OCI-LY3 (cell line): ENCODE results near the gene SSR1.
"Not testable (repeated sequence)": the region's sequence is repeated elsewhere in the genome, so short reads cannot be mapped to it uniquely, and the experiment has no call there.

Source experiments
- EZH2phosphoT487 ChIP-seq: fragments of 200-600 bp; shearing (Covaris generic); IDR thresholded peaks from 2 replicates; pipeline ENCODE4 v1.6.1; 2018; ENCODE audit warnings: antibody characterized with exemption, mixed run types, low read depth
- TF ChIP-seq, protein P1 (sequence below): fragments of 200-600, 300-600 bp; sonication (generic); IDR thresholded peaks from 2 replicates; pipeline ENCODE4 v1.5.1; 2014; ENCODE audit warnings: antibody characterized with exemption, low read length, low read depth

DNA sequence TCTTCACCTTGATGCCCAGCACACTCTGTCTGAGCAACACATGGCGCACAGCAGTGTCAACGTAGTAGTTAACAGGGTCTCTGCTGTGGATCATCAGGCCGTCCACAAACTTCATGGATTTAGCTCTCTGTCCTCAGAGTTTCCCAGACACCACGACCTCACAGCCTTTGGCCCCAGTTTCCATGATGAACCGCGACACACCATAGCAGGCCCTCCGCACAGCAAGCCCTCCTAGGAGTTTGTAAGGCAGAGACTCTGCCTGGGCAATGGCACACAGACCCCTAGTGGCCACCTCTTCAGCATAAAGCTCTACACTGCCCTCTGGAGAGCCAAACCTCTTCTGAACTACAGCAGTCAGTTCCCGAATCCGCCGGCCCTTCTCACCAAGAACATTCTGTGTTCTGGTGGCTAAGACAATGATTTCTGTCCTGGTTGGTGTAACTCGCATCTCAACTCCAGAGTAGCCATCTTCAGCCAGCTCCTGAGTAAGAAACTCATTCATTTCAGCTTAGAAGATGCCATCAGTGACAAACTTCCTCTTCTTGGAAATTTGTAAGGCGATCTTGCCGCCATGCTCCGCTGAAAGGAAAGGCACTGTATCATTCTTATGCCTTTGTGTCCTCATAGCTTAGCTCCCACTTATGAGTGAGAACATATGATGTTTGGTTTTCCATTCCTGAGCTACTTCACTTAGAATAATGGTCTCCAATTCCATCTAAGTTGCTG is 26.2 kb upstream of the SSR1 start:
- TF ChIP-seq, protein P1, sequence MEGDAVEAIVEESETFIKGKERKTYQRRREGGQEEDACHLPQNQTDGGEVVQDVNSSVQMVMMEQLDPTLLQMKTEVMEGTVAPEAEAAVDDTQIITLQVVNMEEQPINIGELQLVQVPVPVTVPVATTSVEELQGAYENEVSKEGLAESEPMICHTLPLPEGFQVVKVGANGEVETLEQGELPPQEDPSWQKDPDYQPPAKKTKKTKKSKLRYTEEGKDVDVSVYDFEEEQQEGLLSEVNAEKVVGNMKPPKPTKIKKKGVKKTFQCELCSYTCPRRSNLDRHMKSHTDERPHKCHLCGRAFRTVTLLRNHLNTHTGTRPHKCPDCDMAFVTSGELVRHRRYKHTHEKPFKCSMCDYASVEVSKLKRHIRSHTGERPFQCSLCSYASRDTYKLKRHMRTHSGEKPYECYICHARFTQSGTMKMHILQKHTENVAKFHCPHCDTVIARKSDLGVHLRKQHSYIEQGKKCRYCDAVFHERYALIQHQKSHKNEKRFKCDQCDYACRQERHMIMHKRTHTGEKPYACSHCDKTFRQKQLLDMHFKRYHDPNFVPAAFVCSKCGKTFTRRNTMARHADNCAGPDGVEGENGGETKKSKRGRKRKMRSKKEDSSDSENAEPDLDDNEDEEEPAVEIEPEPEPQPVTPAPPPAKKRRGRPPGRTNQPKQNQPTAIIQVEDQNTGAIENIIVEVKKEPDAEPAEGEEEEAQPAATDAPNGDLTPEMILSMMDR: peak; percentile 44
- not testable (repeated sequence) for TF ChIP-seq EZH2phosphoT487
